Mucosa of rectum (tissue), 2 donors: ENCODE results near the gene AKT2.

Experiments used
- H3K27ac ChIP-seq, 2 donors: one replicate each; pipeline ENCODE4 v1.7.0; 2013; ENCODE audit warnings: inconsistent platforms in 2 of 2, low read depth in 2 of 2, low read length in 2 of 2
- H3K27me3 ChIP-seq, 2 donors: one replicate each; pipeline ENCODE4 v1.7.0; 2013; ENCODE audit warnings: low read length in 2 of 2; ENCODE audit not compliant: control insufficient read depth in 2 of 2, insufficient read depth in 2 of 2
- H3K36me3 ChIP-seq, 2 donors: one replicate each; pipeline ENCODE4 v1.7.0; 2013; ENCODE audit warnings: low read length in 2 of 2; ENCODE audit not compliant: control insufficient read depth in 2 of 2, insufficient read depth in 2 of 2
- H3K4me1 ChIP-seq, 2 donors: one replicate each; pipeline ENCODE4 v1.7.0; 2013; ENCODE audit warnings: low read length in 2 of 2, mild to moderate bottlenecking in 1 of 2; ENCODE audit not compliant: control insufficient read depth in 2 of 2, insufficient read depth in 2 of 2
- H3K4me3 ChIP-seq, 2 donors: one replicate each; pipeline ENCODE4 v1.7.0; 2013; ENCODE audit warnings: low read length in 2 of 2
- H3K9ac ChIP-seq, 2 donors: one replicate each; pipeline ENCODE4 v1.7.0; 2013; ENCODE audit warnings: low read length in 2 of 2, low read depth in 1 of 2, mild to moderate bottlenecking in 1 of 2
- H3K9me3 ChIP-seq, 2 donors: one replicate each; pipeline ENCODE4 v1.7.0; 2013; ENCODE audit warnings: low read length in 2 of 2; ENCODE audit not compliant: control insufficient read depth in 2 of 2
- donor health status: healthy.
- donor health status: Normal muscosa, but diverticular disease.

AKT2 gene

DNA sequence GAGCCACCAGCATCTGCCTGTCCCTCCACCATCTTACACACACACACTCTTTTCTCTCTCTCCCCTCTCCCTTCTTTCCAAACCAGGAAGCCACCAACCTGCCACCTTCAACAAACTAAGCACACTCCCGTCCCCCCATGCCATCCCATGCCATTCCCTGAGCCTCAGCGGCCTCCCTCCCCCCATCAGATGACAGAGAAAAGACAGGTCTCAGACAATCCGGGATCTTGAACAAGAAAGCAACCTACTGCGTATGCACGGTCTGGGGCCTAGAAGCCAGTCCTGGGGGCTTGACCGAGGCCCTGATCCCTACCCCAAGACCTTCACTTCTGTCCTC is 19.4 kb downstream of the AKT2 start:
- Histone ChIP-seq H3K9ac (no peak overlapping the region), H3K9me3 (no peaks in the 10 kb centered on the region), H3K27me3 (no peaks in the 10 kb centered on the region), H3K27ac (no peak overlapping the region), H3K4me3 (no peak overlapping the region), H3K4me1 (no peaks in the 10 kb centered on the region), H3K36me3 (peaks cover 23 to 40% of the 10 kb centered on the region in 2 donors)

DNA sequence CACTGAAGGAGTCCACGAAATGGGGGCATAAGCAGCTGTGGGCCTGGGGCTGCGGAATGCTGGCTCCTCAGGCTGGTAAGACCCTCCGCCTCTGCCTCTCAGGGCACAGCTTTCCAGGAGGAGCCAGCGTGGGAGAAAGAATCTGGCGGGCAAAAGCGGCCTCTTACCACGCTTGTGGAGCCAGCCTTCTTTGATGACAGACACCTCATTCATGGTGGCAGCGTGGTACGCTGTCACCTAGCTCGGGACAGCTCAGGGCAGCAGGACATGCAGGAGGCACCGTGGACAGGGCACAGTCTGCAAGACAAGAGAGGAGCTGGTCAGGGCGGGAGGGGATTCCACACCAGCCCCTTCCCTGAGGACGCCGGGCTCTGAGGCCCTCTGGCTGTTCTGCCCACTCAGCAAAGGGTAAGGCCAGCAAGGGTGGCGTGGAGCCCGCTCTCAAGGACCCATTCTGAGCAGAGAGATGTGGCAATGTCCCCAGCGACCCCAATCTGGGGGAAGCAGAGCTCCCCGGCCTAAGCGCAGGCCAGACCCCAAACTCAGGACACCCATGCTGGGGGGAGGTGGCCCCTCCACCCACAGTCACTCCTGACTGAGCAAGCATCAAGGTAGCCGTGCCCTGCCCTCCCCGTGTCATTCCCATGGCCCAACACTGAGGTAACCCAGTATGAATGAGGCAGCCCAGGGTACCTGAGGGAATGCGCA is 19.9 kb downstream of the AKT2 start:
- no peak overlapping the region for H3K4me3 ChIP-seq
- no peaks in the 10 kb centered on the region for H3K27me3 ChIP-seq
- H3K36me3 ChIP-seq, result peaks cover 23 to 35% of the 10 kb centered on the region in 2 donors
- no peaks in the 10 kb centered on the region for H3K9me3 ChIP-seq
- H3K4me1 ChIP-seq, result no peaks in the 10 kb centered on the region
- no peak overlapping the region for H3K27ac ChIP-seq
- no peak overlapping the region for H3K9ac ChIP-seq

DNA sequence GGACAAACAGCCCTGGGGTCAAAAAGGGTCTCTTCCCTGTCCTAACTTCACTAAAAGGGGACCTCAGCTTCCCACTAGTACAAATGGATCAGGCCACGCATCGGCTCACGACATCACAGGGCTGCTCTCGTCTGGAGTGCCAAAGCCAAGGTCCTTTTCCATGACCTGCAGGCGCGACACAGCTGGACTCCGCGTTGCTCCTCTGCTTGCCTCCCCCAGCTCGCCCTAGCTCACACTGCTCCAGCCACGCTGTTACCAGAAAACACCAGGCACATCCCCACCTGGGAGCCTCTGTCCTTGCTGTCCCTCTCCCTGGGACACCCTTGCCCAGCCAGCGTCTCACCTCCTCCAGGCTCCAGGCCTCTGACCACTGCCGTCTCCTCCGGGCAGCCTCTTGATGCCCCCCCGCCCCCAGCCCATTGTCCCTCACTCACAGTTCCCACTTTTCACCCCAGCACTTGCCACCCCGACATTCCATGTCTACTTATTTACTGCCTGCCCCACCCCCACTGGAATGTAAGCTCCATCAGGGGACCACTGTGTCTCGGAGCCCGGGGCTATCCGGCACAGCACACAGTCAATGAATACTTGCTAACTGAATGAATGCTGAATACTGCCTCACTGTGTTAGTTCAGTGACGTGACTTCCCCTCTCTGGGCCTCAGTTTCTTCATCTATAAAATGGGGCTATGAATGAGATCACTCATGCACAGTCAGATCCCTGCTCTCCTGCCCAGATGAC is 20.7 kb downstream of the AKT2 start:
- Histone ChIP-seq H3K36me3 (peaks cover 23 to 33% of the 10 kb centered on the region in 2 donors), H3K4me1 (no peaks in the 10 kb centered on the region), H3K27ac (no peak overlapping the region), H3K27me3 (no peaks in the 10 kb centered on the region), H3K9me3 (no peaks in the 10 kb centered on the region), H3K9ac (no peak overlapping the region), H3K4me3 (no peak overlapping the region)

DNA sequence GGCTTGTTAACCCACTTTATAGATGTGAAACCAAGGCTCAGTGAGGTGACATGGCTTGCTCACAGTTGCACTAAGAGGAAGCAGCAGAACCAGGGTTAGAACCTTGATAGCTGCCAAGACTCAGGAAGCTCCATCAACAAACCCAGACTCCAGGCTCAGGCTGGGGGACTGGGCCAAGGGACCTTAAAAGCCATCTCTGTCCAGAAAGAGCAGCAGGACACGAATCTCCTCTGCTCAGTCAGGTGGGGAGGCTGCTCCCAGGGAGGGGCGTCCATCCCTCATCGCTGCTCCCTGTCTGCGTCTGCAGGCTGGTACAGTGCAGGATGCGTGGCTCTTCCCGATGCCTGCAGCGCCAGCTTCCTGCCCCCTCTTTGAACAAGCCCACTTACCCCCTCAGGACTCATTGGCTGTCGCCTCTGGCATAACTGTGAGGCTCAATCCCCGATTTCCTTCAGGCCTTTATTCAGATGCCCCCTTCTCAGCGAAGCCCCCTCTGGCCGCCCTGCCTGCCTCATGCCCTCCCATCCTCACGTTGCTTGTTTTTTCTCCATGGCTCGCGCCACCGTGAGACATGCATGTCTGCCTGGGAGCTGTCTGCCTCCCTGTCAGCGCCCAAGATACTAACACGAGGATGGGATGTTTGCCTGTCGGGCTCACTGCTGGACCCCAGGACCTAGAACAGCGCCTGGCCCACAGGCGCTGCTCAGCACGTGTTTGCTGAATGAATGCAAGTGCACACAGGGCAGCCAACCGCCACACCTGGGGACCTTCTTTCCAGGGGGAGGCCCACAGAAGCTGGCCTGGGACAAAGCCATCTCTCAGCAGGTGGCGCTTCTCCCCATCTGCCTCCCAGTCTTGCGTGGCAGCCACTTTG is 21.5 kb downstream of the AKT2 start:
- H3K36me3 ChIP-seq, result peaks cover 23 to 33% of the 10 kb centered on the region in 2 donors
- H3K27me3 ChIP-seq, result no peaks in the 10 kb centered on the region
- H3K4me1 ChIP-seq, result no peaks in the 10 kb centered on the region
- H3K27ac ChIP-seq, result no peak overlapping the region
- H3K9me3 ChIP-seq, result no peaks in the 10 kb centered on the region
- H3K4me3 ChIP-seq, result no peak overlapping the region
- no peak overlapping the region for H3K9ac ChIP-seq

DNA sequence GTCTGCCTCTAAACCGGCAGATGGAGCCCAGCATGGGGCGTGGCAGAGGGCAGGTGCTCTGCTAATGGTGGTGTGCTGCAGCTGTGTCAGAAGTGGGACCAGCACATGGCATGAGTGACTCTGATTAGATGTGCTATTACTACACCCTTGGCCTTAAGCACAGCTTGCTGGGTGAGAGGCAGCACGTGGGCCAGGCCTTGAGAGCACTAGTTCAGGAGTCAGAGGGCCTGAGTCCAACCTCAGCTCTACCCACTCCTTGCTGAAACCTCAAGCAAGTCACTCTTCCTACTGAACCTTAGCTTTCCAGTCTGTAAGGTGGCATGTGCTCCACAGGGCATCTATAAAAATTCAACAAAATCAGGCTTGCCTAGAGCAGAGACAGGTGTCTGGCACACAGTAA is 22.7 kb downstream of the AKT2 start:
- Histone ChIP-seq H3K36me3 (peaks cover 23 to 33% of the 10 kb centered on the region in 2 donors), H3K27ac (no peak overlapping the region), H3K9ac (no peak overlapping the region), H3K27me3 (no peaks in the 10 kb centered on the region), H3K4me1 (no peaks in the 10 kb centered on the region), H3K9me3 (no peaks in the 10 kb centered on the region), H3K4me3 (no peak overlapping the region)

DNA sequence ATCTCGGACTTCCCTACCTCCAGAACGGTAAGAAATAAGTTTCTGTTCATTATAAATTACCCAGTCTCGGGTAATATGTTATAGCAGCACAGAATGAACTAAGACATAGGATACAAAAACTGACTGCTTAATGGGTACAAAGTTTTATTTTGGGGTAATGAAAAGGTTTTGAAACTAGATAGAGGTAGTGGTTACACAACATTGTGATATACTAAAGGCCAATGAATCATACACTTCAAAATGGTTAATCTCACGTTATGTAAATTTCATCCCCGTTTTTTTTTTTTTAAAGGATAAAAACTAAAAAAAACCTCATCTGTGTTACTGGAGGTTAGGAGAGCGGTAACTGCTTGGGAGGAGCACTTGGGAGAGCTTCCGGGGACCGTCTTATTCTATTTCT is 23.5 kb downstream of the AKT2 start:
- H3K36me3 ChIP-seq, result peaks cover 25 to 34% of the 10 kb centered on the region in 2 donors
- H3K9me3 ChIP-seq, result no peaks in the 10 kb centered on the region
- no peaks in the 10 kb centered on the region for H3K27me3 ChIP-seq
- no peak overlapping the region for H3K27ac ChIP-seq
- no peak overlapping the region for H3K4me3 ChIP-seq
- no peak overlapping the region for H3K9ac ChIP-seq
- H3K4me1 ChIP-seq, result no peaks in the 10 kb centered on the region

DNA sequence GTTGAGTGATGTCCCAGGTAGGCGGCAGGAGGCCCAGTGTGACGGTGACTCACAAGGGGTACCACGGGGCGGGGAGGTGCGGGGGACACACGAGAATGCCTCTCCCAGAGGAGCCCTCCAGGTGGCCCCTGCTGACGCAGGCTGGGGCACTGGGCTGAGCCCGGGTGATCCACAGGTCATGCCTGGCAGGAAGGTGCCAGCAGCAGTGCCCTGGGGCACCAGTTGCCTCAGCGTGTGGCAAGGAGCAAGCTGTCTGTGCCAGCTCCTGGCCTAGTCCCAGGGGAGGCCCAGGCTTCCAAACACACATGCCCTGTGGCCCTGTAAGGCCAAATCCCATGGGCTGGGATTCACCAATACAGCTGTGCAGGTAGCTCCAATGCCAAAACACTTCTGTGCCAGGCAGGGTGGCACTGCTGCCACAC is 28.0 kb downstream of the AKT2 start:
- no peak overlapping the region for H3K9ac ChIP-seq
- H3K9me3 ChIP-seq, result no peaks in the 10 kb centered on the region
- no peak overlapping the region for H3K4me3 ChIP-seq
- H3K27ac ChIP-seq, result no peak overlapping the region
- H3K27me3 ChIP-seq, result no peaks in the 10 kb centered on the region
- H3K36me3 ChIP-seq, result peaks cover 26 to 37% of the 10 kb centered on the region in 2 donors
- no peaks in the 10 kb centered on the region for H3K4me1 ChIP-seq

DNA sequence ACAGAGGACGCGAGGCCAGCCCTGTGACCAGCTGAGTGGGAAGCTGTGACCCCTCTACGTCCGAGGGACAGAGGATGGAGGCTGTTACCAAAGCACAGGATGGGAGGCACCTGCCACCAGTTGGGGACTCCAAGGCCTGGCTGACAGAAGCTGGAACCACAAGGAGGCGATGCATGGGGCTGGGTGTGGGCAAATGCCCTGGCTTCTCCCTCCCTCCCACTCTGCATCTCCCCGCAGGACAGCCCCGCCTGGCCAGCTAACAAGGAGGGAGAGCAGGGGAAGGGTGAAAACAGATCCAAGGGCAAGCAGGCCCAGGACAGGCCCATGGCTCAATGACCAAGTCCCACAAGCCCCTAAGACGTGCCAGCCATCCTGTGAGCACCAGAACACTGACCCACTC is 28.6 kb downstream of the AKT2 start:
- H3K4me3 ChIP-seq, result no peak overlapping the region
- no peaks in the 10 kb centered on the region for H3K4me1 ChIP-seq
- peaks cover 26 to 37% of the 10 kb centered on the region in 2 donors for H3K36me3 ChIP-seq
- H3K9ac ChIP-seq, result no peak overlapping the region
- H3K27ac ChIP-seq, result no peak overlapping the region
- no peaks in the 10 kb centered on the region for H3K9me3 ChIP-seq
- no peaks in the 10 kb centered on the region for H3K27me3 ChIP-seq

DNA sequence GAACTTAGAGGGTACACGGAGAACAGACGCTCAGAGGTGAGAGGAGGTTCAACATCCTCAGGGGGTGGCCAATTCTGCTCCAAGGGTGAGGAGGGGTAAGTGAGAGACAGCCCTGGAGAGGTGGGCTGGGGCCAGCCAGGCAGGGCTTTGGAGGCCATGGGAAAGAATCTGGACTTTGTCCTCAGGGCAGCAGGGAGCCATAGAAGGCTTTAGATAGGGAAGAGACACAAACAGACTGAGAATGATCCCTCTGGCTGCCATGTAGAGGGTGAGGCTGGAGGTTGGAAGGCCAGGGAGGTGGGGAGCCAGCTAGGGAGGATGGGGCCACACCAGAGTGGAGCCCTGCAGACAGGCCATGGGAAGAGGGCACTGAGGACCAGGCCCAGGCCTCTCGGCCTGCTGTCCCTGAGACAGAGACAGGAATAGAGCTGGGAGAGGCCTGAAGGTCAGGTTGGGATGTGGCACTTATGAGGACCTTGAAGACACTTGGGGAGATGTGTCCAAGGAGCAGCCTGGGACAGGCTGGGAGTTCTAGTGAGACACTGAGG is 29.5 kb downstream of the AKT2 start:
- no peaks in the 10 kb centered on the region for H3K27me3 ChIP-seq
- H3K4me3 ChIP-seq, result no peak overlapping the region
- peaks cover 26 to 37% of the 10 kb centered on the region in 2 donors for H3K36me3 ChIP-seq
- no peaks in the 10 kb centered on the region for H3K9me3 ChIP-seq
- H3K9ac ChIP-seq, result no peak overlapping the region
- no peaks in the 10 kb centered on the region for H3K4me1 ChIP-seq
- no peak overlapping the region for H3K27ac ChIP-seq
